GM19438 (cell line): ENCODE results near the gene IDE.
A peak's percentile ranks its signal among the peaks of the same experiment; 100 is the strongest.
"Not testable (repeated sequence)": the region's sequence is repeated elsewhere in the genome, so short reads cannot be mapped to it uniquely, and the experiment has no call there.

Experiments used
- ATAC-seq: cut with Tn5 transposase; IDR thresholded peaks from one replicate; pipeline ENCODE4 v1.9.1; 2021; ENCODE audit warnings: low read depth; ENCODE audit not compliant: unreplicated experiment

IDE gene

GRCh38 chr10:92573798-92574547 is at the start of gene IDE:
Gene IDE, minus strand, starts transcription at chr10:92574093. Its CDS starts 74 bp downstream, at chr10:92574019.
- peak; percentile 73 for ATAC-seq

- ATAC-seq = no peak
These were observed 45.5 kb upstream of the IDE start for GRCh38 chr10:92619368-92619767.

- ATAC-seq = no peak
These were observed 41.6 kb upstream of the IDE start for GRCh38 chr10:92615515-92615914.

- ATAC-seq = no peak
These were observed 30.9 kb upstream of the IDE start for GRCh38 chr10:92604841-92605240.

GRCh38 chr10:92598321-92598720 is 24.4 kb upstream of the IDE start:
- no peak for ATAC-seq

GRCh38 chr10:92595505-92595904 is 21.6 kb upstream of the IDE start:
- ATAC-seq = no peak

- ATAC-seq = no peak
These were observed 20.0 kb upstream of the IDE start for GRCh38 chr10:92593619-92594588.

- ATAC-seq = peak; percentile 61
These were observed 19.1 kb upstream of the IDE start, which contains the start of gene KIF11 for GRCh38 chr10:92592761-92593618. Gene KIF11, plus strand, starts transcription at chr10:92593130. Its CDS starts 246 bp downstream, at chr10:92593376.

- ATAC-seq = peak; percentile 69
These were observed 17.7 kb upstream of the IDE start for GRCh38 chr10:92591550-92592022.

- ATAC-seq = peak; percentile 9
These were observed 17.0 kb upstream of the IDE start for GRCh38 chr10:92590623-92591549.

GRCh38 chr10:92582347-92582746 is 8.5 kb upstream of the IDE start:
- ATAC-seq = not testable (repeated sequence)

- ATAC-seq = no peak
These were observed 2.1 kb upstream of the IDE start for GRCh38 chr10:92575961-92576360.

GRCh38 chr10:92574548-92575261 is 812 bp upstream of the IDE start:
- peak; percentile 16 for ATAC-seq

GRCh38 chr10:92573091-92573797 is 649 bp downstream of the IDE start:
- no peak for ATAC-seq

- ATAC-seq = no peak
These were observed 1.4 kb downstream of the IDE start for GRCh38 chr10:92572362-92573090.

GRCh38 chr10:92571649-92572048 is 2.2 kb downstream of the IDE start:
- ATAC-seq = no peak

GRCh38 chr10:92569663-92570062 is 4.2 kb downstream of the IDE start:
- not testable (repeated sequence) for ATAC-seq
